ENCODE data around the gene ALDH3A2.

The ALDH3A2 gene

DNA sequence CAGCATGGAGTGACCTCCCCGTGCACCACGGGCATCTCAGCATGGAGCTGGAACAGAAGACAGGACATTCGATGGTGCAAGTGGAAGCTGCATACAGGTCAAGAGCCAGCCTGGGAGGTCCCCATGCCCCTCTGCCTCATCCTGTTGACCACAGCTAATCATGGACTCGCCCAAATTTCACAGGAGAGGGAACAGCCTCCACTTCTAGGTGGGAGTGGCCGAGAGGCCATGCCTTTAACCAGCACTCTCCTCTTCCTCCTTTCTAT lies 71.6 kb downstream of the ALDH3A2 start:
- Histone ChIP-seq H3K4me3 (replicated peaks; ENCODE audit: low read depth, low read length) (no peak overlapping the region), H3K27me3 (replicated peaks; ENCODE audit: control insufficient read depth, insufficient read depth, low read length) (no peaks in the 10 kb centered on the region; the same call in none of the 2 replicates), H3K36me3 (ENCODE audit: control insufficient read depth, insufficient read depth, low read length) (no peaks in the 10 kb centered on the region)
- no peak for DNase-seq (ENCODE audit: extremely low read depth, insufficient read length)
- TF ChIP-seq, protein P1, sequence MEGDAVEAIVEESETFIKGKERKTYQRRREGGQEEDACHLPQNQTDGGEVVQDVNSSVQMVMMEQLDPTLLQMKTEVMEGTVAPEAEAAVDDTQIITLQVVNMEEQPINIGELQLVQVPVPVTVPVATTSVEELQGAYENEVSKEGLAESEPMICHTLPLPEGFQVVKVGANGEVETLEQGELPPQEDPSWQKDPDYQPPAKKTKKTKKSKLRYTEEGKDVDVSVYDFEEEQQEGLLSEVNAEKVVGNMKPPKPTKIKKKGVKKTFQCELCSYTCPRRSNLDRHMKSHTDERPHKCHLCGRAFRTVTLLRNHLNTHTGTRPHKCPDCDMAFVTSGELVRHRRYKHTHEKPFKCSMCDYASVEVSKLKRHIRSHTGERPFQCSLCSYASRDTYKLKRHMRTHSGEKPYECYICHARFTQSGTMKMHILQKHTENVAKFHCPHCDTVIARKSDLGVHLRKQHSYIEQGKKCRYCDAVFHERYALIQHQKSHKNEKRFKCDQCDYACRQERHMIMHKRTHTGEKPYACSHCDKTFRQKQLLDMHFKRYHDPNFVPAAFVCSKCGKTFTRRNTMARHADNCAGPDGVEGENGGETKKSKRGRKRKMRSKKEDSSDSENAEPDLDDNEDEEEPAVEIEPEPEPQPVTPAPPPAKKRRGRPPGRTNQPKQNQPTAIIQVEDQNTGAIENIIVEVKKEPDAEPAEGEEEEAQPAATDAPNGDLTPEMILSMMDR (IDR thresholded peaks at IDR 0.05; ENCODE audit: insufficient read depth, low read length, poor library complexity, severe bottlenecking) = no peak

DNA sequence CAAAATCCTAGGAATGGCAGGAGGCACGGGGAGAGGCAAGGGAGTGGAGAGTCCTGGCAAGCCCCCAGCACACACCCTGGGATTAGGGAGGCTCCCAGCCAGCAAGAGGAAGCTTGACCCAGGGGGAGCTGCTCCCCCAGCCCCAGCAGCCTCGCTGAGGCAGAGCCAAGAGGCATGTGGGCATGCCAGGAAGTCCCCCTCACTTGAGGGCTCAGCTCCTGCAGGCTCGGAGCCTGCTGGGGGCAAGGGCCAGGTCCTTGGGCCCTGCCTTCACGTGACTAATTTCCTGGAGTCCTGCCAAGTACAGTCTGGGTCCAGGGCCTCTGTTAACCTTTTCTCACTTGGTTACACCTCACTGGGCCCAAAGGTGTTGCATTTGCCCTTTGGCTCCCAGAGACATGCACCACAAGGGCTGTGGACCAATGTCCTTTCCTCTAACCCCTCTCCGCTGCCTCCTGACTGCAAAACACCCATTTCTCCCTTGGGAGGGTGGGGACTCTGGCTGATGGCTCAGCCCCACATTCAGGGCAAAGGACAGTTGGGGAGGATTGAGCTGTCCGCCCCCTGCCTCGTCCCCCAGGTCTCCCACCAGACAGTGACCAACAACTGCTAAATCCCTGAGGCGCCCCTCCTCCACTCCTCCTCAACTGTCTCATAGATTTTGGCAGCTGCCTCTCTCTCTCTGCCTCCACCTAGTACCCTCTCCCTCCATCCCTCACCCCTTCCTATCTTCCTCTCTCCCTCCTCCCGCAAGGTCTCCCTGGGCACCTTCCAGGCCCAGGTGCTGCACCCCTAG lies 72.3 kb downstream of the ALDH3A2 start:
- H3K4me3 ChIP-seq (replicated peaks; ENCODE audit: low read depth, low read length) = no peak overlapping the region
- no peaks in the 10 kb centered on the region; the same call in none of the 2 replicates for H3K27me3 ChIP-seq (replicated peaks; ENCODE audit: control insufficient read depth, insufficient read depth, low read length)
- TF ChIP-seq, protein P1 (IDR thresholded peaks at IDR 0.05; ENCODE audit: insufficient read depth, low read length, poor library complexity, severe bottlenecking) = no peak
- DNase-seq (ENCODE audit: extremely low read depth, insufficient read length) = no peak
- H3K36me3 ChIP-seq (ENCODE audit: control insufficient read depth, insufficient read depth, low read length) = no peaks in the 10 kb centered on the region

DNA sequence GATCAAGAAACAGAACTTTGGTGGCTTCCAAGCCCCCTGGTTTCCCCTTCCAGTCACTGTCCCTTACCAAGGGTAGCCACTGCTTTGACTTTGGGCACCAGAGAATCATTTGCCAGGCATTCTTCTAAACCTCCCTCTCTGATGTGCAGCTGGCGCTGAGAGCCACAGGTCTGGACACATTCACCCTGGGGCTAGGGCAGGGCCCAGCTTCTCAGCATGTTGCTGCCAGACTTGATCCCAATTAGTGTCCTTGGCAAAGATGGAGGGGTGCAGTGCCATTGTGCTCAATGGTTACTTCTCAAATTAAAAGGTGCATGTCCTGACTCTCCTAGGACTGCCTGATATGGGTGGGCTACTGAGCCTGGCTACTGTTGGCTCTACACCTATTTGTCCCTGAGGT lies 75.4 kb downstream of the ALDH3A2 start:
- TF ChIP-seq, protein P1 (IDR thresholded peaks at IDR 0.05; ENCODE audit: insufficient read depth, low read length, poor library complexity, severe bottlenecking) = no peak
- H3K36me3 ChIP-seq (ENCODE audit: control insufficient read depth, insufficient read depth, low read length) = no peaks in the 10 kb centered on the region
- no peaks in the 10 kb centered on the region; the same call in 1 of the 2 replicates for H3K27me3 ChIP-seq (replicated peaks; ENCODE audit: control insufficient read depth, insufficient read depth, low read length)
- DNase-seq (ENCODE audit: extremely low read depth, insufficient read length) = no peak
- H3K4me3 ChIP-seq (replicated peaks; ENCODE audit: low read depth, low read length) = no peak overlapping the region

DNA sequence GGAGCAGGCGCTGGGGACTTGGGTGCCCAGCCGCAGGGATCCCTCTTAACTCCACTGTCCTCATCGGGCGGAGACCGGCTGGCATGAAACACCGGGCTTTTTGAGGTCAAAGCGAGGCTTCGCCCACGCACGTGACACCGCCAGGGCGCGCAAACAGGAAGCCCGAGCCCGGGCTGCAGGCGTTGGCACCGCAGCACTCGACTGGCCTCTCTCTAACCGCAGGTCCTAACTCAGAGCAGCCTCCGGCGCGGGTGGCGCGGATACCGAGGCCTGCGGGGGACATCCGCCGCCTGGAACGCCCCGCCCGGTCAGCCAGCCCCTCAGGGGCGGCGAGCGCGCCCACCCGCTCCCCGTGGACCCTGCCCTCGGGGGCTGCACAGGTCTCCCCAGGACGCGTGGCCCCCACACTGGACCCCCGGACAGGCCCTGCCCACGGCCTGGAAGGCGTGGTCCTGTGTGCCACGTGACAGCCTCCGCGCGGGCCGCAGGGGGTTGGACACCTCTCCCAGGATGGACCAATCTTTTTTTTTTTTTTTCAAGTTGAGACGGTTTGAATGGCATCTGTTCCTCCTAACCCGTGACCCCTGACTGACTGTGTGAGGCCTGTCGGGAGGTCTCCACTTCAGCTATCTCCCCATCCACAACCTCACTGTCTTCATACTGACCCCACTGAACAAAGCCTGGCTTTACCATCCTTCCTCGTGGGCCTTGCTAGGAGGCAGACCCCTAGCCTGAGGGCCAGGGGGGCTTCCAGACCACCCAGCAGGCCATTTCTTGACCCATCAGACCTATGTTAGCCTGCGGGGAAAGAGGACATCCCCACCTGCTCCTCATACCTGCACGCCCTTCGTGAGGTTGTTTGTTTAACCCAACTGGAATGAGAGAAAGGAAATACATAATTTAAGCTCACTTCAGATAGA lies 76.2 kb downstream of the ALDH3A2 start:
- Histone ChIP-seq H3K4me3 (replicated peaks; ENCODE audit: low read depth, low read length) (no peak overlapping the region; the same call in 1 of the 2 replicates), H3K27me3 (replicated peaks; ENCODE audit: control insufficient read depth, insufficient read depth, low read length) (no peaks in the 10 kb centered on the region; the same call in 1 of the 2 replicates), H3K36me3 (ENCODE audit: control insufficient read depth, insufficient read depth, low read length) (no peaks in the 10 kb centered on the region)
- TF ChIP-seq, protein P1 (IDR thresholded peaks at IDR 0.05; ENCODE audit: insufficient read depth, low read length, poor library complexity, severe bottlenecking) = no peak
- DNase-seq (ENCODE audit: extremely low read depth, insufficient read length) = no peak

DNA sequence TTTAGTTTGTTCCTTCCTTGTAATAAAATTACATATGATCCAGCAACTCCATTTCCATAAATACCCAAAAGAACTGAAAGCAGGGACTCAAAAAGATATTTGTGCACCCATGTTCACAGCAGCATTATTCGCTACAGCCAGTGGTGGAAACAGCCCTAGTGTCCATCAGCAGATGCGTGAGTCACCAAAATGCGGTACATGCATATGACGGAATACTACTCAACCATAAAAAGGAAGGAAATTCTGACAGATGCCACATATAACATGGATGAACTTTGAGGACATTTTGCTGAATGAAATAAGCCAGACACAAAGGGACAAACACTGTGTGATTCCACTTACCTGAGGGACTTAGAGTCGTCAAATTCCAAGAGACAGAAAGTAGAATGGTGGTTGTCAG lies 76.9 kb downstream of the ALDH3A2 start:
- Histone ChIP-seq H3K4me3 (replicated peaks; ENCODE audit: low read depth, low read length) (no peak overlapping the region), H3K27me3 (replicated peaks; ENCODE audit: control insufficient read depth, insufficient read depth, low read length) (no peaks in the 10 kb centered on the region; the same call in 1 of the 2 replicates), H3K36me3 (ENCODE audit: control insufficient read depth, insufficient read depth, low read length) (no peaks in the 10 kb centered on the region)
- no peak for DNase-seq (ENCODE audit: extremely low read depth, insufficient read length)
- TF ChIP-seq, protein P1 (IDR thresholded peaks at IDR 0.05; ENCODE audit: insufficient read depth, low read length, poor library complexity, severe bottlenecking) = no peak

Measured in GM06990 (cell line).